SK-N-SH treated with all-trans-retinoic acid at 6 μM for 48 hours (cell line): ENCODE measurements around the gene GALNT1.

Experiments used
- ATAC-seq: fragments of 200-7000 bp; cut with Tn5 transposase; 3 replicates; pipeline ENCODE4 v1.9.1; 2020; ENCODE audit warnings: mild to moderate bottlenecking, moderate library complexity
- ARNTL ChIP-seq: fragments of 450-650 bp; formaldehyde crosslinking; IDR thresholded peaks from 2 replicates; pipeline ENCODE4 v1.5.0; 2020; ENCODE audit warnings: low read depth, mild to moderate bottlenecking, moderate library complexity, borderline replicate concordance
- BACH2 ChIP-seq: fragments of 250-450 bp; sonication (Bioruptor Pico); IDR thresholded peaks from 2 replicates; pipeline ENCODE4 v1.9.0; 2021; ENCODE audit warnings: mild to moderate bottlenecking, borderline replicate concordance
- ISL1 ChIP-seq: fragments of 250-450 bp; sonication (Bioruptor Pico); IDR thresholded peaks from 2 replicates; pipeline ENCODE4 v2.1.2; 2022; ENCODE audit warnings: mild to moderate bottlenecking, moderate library complexity
- OSR1 ChIP-seq: fragments of 250-450 bp; sonication (Bioruptor Pico); IDR thresholded peaks from 2 replicates; pipeline ENCODE4 v1.8.0; 2022; ENCODE audit warnings: moderate library complexity, mild to moderate bottlenecking, inconsistent platforms
- PPARA ChIP-seq: fragments of 250-450 bp; sonication (Bioruptor Pico); IDR thresholded peaks from 2 replicates; pipeline ENCODE4 v1.5.0; 2020; ENCODE audit warnings: mild to moderate bottlenecking, borderline replicate concordance
- RARB ChIP-seq: fragments of 250-450 bp; sonication (Bioruptor Pico); IDR thresholded peaks from 2 replicates; pipeline ENCODE4 v1.8.0; 2021; ENCODE audit warnings: mild to moderate bottlenecking, moderate library complexity
- TCF4 ChIP-seq: fragments of 250-450 bp; sonication (Bioruptor Pico); IDR thresholded peaks from 2 replicates; pipeline ENCODE4 v1.8.0; 2021; ENCODE audit warnings: mild to moderate bottlenecking, moderate library complexity, borderline replicate concordance
- TOX ChIP-seq: fragments of 250-450 bp; sonication (Bioruptor Pico); IDR thresholded peaks from 2 replicates; pipeline ENCODE4 v1.8.0; 2021; ENCODE audit warnings: mild to moderate bottlenecking, moderate library complexity, borderline replicate concordance
- ZC3H10 ChIP-seq: fragments of 250-450 bp; sonication (Bioruptor Pico); IDR thresholded peaks from 2 replicates; pipeline ENCODE4 v1.5.1; 2021; ENCODE audit warnings: mild to moderate bottlenecking, moderate library complexity
- ZFP3 ChIP-seq: fragments of 250-450 bp; sonication (Bioruptor Pico); IDR thresholded peaks from 2 replicates; pipeline ENCODE4 v1.5.0; 2020; ENCODE audit warnings: mild to moderate bottlenecking, moderate library complexity
- ZFP30 ChIP-seq: fragments of 450-650 bp; formaldehyde crosslinking; IDR thresholded peaks from 2 replicates; pipeline ENCODE4 v1.5.0; 2022; ENCODE audit warnings: mild to moderate bottlenecking, moderate library complexity
- ZNF565 ChIP-seq: fragments of 450-650 bp; formaldehyde crosslinking; conservative IDR thresholded peaks from 2 replicates; pipeline ENCODE4 v1.5.0; 2020; ENCODE audit warnings: low read depth, mild to moderate bottlenecking, moderate library complexity
- ZNF8 ChIP-seq: fragments of 450-650 bp; formaldehyde crosslinking; IDR thresholded peaks from 2 replicates; pipeline ENCODE4 v1.5.0; 2020; ENCODE audit warnings: mild to moderate bottlenecking, moderate library complexity
- TF ChIP-seq, protein P1 (sequence below): fragments of 250-450 bp; sonication (Bioruptor Pico); IDR thresholded peaks from 2 replicates; pipeline ENCODE4 v1.8.0; 2020; ENCODE audit warnings: mild to moderate bottlenecking, moderate library complexity, borderline replicate concordance
- TF ChIP-seq, protein P2 (sequence below): fragments of 250-450 bp; sonication (Bioruptor Pico); IDR thresholded peaks from 2 replicates; pipeline ENCODE4 v1.5.0; 2020; ENCODE audit warnings: mild to moderate bottlenecking, moderate library complexity
- TF ChIP-seq, protein P3 (sequence below): fragments of 250-450 bp; sonication (Bioruptor Pico); IDR thresholded peaks from 2 replicates; pipeline ENCODE4 v1.5.1; 2020; ENCODE audit warnings: low read depth, mild to moderate bottlenecking, moderate library complexity
- TF ChIP-seq, protein P4 (sequence below): fragments of 250-450 bp; sonication (Bioruptor Pico); IDR thresholded peaks from 2 replicates; pipeline ENCODE4 v1.8.0; 2021; ENCODE audit warnings: low read depth, mild to moderate bottlenecking, moderate library complexity, borderline replicate concordance

The GALNT1 gene

DNA sequence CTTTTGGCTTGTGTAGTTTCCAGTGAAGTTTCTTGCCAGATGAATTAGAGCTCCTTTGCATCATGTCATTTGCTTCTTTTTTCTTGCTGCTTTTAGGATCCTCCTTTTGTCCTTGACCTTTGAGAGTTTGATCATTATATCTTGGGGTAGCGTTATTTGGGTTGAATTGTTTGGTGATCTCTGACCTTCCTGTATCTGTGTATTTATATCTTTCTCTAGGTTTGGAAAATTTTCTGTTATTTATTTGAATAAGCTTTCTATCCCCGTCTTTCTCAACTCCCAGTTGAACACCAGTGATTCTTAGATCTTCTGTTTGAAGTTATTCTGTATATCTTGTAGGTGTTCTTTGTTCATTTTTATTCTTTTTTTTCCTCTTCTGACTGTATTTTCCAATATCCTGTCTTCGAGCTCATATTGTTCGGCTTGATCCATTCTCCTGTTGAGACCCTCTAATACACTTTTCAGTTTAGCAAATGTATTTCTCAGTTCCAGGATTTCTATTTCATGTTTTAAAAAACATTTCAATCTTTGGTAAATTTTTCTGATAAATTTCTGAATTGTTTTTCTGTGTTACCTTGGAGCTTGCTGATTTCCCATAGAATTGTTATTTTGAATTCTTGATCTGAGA, 20.8 kb downstream of the GALNT1 start:
- TF ChIP-seq, protein P1, sequence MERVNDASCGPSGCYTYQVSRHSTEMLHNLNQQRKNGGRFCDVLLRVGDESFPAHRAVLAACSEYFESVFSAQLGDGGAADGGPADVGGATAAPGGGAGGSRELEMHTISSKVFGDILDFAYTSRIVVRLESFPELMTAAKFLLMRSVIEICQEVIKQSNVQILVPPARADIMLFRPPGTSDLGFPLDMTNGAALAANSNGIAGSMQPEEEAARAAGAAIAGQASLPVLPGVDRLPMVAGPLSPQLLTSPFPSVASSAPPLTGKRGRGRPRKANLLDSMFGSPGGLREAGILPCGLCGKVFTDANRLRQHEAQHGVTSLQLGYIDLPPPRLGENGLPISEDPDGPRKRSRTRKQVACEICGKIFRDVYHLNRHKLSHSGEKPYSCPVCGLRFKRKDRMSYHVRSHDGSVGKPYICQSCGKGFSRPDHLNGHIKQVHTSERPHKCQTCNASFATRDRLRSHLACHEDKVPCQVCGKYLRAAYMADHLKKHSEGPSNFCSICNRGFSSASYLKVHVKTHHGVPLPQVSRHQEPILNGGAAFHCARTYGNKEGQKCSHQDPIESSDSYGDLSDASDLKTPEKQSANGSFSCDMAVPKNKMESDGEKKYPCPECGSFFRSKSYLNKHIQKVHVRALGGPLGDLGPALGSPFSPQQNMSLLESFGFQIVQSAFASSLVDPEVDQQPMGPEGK (CRISPR knock-in tag): no peak
- TF ChIP-seq, protein P2, sequence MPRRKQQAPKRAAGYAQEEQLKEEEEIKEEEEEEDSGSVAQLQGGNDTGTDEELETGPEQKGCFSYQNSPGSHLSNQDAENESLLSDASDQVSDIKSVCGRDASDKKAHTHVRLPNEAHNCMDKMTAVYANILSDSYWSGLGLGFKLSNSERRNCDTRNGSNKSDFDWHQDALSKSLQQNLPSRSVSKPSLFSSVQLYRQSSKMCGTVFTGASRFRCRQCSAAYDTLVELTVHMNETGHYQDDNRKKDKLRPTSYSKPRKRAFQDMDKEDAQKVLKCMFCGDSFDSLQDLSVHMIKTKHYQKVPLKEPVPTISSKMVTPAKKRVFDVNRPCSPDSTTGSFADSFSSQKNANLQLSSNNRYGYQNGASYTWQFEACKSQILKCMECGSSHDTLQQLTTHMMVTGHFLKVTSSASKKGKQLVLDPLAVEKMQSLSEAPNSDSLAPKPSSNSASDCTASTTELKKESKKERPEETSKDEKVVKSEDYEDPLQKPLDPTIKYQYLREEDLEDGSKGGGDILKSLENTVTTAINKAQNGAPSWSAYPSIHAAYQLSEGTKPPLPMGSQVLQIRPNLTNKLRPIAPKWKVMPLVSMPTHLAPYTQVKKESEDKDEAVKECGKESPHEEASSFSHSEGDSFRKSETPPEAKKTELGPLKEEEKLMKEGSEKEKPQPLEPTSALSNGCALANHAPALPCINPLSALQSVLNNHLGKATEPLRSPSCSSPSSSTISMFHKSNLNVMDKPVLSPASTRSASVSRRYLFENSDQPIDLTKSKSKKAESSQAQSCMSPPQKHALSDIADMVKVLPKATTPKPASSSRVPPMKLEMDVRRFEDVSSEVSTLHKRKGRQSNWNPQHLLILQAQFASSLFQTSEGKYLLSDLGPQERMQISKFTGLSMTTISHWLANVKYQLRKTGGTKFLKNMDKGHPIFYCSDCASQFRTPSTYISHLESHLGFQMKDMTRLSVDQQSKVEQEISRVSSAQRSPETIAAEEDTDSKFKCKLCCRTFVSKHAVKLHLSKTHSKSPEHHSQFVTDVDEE (CRISPR knock-in tag): no peak
- TF ChIP-seq, protein P3, sequence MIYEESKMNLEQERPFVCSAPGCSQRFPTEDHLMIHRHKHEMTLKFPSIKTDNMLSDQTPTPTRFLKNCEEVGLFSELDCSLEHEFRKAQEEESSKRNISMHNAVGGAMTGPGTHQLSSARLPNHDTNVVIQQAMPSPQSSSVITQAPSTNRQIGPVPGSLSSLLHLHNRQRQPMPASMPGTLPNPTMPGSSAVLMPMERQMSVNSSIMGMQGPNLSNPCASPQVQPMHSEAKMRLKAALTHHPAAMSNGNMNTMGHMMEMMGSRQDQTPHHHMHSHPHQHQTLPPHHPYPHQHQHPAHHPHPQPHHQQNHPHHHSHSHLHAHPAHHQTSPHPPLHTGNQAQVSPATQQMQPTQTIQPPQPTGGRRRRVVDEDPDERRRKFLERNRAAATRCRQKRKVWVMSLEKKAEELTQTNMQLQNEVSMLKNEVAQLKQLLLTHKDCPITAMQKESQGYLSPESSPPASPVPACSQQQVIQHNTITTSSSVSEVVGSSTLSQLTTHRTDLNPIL: no peak
- TF ChIP-seq ZNF8 (CRISPR knock-in tag) (no peak), ZC3H10 (CRISPR knock-in tag) (no peak), TCF4 (CRISPR knock-in tag) (no peak), OSR1 (no peak), PPARA (CRISPR knock-in tag) (no peak), ARNTL (CRISPR knock-in tag) (no peak), ZNF565 (CRISPR knock-in tag) (no peak), RARB (CRISPR knock-in tag) (no peak)
- TF ChIP-seq, protein P4, sequence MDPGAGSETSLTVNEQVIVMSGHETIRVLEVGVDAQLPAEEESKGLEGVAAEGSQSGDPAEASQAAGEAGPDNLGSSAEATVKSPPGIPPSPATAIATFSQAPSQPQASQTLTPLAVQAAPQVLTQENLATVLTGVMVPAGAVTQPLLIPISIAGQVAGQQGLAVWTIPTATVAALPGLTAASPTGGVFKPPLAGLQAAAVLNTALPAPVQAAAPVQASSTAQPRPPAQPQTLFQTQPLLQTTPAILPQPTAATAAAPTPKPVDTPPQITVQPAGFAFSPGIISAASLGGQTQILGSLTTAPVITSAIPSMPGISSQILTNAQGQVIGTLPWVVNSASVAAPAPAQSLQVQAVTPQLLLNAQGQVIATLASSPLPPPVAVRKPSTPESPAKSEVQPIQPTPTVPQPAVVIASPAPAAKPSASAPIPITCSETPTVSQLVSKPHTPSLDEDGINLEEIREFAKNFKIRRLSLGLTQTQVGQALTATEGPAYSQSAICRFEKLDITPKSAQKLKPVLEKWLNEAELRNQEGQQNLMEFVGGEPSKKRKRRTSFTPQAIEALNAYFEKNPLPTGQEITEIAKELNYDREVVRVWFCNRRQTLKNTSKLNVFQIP: no peak
- no peak for ATAC-seq

DNA sequence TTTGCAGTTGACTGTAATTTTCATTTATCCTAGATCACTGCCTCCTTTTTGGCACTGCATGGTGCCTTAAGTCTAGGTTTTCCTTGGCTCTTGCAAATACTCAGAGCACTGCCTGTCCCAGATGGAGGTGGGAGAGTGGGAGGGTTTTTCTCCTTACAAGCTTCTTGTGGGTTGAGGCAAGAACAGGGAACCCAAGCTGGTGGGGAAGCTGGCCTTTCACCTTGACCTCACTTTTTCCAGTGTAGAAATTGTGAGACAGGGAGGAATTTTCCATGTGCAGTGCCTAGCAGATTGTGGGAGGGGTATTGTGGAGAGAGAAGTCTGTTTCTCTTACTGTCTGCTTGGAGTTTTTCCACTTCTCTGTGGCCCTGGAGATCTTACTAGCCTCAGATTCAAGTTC, 21.5 kb downstream of the GALNT1 start:
- TF ChIP-seq, protein P4: no peak
- no peak for ATAC-seq

DNA sequence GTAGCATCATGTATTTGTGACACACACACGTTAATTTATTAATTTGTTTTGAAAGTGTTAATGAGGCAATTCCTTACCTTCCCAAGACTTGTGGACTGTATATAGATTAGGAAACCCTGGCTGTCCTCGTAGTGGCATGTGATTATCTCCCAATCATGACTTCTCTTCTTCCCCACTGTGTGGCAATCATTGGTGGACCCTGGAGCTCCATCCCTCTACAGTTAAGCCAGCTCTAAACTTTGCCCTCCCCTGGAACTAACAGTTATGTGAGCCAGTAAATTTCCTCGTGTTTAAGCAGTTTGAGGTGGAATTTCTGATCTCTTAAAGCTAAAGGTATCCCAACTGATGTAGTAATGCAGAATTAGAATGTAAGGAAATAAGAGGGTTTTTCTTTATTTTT, 22.0 kb downstream of the GALNT1 start:
- TF ChIP-seq ZFP30 (no peak), BACH2 (no peak), ZNF565 (CRISPR knock-in tag) (no peak), ZFP3 (CRISPR knock-in tag) (no peak), TOX (no peak), ISL1 (CRISPR knock-in tag) (no peak), ZC3H10 (CRISPR knock-in tag) (no peak), TCF4 (CRISPR knock-in tag) (no peak), PPARA (CRISPR knock-in tag) (no peak)
- TF ChIP-seq, protein P3: no peak
- TF ChIP-seq, protein P1 (CRISPR knock-in tag): no peak
- ATAC-seq: no peak
